Activated CD8-positive, alpha-beta memory T cell treated with anti-CD3 and anti-CD28 coated beads, Interleukin-2, amount 50 U/mL, for 24 hours (primary cell): ENCODE measurements around the gene TMEM72.

Experiments used
- DNase-seq: peaks from one replicate; pipeline ENCODE4 v3.0.0-alpha.2; 2020; ENCODE audit errors: extremely low read depth

TMEM72 gene

DNA sequence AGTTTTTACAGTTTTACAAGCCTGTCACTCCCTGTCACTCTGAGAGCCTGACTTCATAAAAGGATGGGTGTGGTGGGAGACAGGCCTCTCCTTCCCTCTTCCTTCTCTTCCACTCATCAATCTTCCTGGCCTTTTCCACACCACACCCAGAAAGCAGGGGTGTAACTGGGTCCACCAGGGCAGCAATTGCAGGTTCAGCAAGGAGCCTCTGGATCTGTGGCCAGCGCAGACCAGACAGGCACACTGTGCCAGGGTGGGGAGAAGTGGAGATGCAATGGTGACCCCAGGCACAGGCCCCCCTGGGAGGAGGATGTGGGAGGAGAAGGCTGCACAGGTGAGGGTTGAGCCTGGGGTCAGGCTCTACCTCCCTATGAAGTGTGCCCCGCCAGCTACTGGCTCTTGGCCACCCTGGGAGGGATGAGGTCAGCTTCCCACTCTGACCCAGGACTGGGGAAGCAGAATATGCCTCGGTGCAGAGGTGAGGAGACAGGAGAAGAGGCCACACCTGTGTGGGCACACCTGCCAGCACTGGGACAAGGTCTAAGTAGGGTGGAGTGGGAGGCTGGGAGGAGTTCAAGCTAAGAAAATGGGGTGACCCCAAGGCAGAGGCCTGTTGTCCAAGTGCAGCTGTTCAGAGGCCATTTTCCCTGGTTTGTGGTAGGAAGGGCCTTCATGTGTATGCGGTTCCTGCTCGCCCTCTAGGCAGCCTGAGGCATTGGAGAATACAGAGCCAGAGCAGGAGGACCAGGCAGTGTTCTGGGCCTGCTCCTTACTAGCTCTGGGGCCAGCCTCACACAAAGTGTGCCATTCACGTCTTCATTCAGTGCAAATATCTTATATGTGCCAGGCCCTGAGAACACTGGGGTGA lies 20.2 kb upstream of the TMEM72 start:
- DNase-seq = no peak

DNA sequence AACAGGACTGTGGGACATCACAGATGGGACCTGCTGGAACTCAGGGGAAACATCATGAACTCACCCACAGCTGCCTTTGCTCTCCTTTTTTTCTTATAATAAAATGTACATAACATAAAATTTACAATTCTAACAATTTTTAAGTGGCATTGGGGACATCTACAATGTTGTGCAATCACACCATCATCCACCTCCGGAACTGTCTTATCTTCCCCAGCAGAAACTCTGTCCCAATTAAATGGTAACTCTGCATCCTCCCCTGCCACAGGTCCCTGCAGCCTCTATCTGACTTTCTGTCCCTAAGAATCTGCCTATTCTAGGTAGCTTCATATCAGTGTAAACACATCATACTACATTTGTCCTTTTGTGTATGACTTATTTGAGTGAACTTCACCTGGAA lies 19.4 kb upstream of the TMEM72 start:
- no peak for DNase-seq

DNA sequence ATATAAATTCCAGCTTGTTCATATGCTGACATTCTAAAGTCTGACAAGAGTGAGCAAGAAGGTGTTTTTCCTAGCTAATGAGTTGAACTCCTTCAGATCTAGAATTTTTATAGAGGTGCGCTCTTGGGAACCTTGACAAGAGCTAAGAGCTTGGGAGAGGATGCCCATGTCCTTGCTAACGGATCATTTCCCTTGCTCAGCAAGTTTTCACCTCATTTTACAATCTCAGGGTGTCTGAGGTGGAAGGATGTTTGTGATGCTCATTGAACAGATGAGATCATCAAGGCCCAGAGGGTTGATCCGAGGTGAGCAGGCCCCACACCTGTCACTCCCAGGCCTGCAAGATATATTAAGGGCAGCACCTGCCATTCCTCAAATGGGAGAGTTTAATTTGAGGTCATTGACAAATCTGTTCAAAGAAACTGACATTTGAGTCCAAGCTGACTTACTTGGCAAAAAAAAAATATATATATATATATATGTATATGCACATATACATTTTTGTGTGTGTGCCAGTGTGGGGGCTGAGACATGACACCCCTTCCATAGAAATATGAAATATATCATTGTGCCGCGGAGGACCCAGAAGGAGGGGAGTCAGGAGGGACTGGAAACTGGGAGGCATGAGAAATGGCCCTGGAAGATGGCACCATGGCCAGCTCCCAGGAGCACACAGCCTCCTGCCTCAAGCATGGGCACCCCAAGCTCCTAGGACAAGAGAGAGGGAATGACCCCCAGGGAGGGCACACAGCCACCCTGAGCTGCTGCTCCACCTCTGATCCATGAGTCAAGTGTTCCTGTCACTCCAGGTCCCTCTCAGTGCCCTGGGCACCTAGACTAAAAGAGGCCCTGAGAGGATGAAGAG lies 17.3 kb upstream of the TMEM72 start:
- no peak for DNase-seq

DNA sequence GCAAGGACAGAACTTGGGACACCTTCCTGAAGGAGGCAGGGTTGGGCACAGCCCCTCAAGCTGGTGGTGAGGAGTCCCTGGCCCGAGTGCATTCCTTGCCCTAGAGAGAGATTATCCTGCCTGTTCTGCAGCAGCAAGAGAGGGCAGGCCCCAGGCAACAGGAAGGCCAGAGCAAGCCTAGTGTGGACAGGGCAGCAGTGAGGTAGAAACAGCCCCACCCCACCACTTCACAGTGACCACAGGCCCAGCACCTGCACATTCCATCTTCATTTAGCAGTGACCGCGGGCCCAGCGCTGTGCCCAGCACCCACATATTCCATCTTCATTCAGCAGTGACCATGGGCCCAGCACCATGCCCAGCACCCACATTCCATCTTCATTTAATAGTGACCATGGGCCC lies 16.4 kb upstream of the TMEM72 start:
- DNase-seq = no peak

DNA sequence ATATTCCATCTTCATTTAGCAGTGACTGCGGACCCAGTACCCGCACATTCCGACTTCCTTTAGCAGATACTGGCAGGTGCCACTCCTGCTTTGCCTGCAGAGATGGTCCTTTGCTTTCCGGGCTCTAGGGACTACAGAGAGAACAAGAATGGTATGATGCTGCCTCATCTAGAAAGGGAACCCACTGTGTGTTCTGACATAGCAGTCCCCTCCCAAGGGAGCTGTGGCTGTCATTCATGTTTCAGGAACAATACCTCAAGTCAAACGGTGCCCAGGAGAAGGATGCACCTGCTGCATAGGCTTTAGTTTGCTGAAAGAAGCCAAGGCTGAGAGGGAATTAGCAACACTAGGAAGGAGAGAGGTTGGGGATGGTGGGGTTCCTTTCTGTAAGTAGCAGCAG lies 15.9 kb upstream of the TMEM72 start:
- DNase-seq = no peak

DNA sequence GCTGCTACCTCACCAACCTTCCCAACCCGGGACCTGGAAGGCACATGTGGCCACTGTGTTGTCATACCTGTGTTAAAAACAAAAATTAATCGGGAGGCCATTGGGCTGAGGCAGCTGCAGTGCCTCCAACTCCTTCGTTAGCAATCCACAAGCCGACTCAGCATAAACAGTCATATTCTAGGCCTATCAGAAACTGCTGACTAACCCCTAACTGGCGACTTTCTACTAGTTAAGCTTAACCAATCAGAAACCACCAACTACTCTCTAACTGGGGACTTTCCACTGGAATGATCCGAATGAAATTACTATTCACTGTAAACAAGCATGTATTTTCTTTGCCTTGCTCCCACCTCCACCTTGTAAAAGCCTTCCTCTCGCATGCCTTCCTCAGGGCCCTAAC lies 14.1 kb upstream of the TMEM72 start:
- DNase-seq = no peak

DNA sequence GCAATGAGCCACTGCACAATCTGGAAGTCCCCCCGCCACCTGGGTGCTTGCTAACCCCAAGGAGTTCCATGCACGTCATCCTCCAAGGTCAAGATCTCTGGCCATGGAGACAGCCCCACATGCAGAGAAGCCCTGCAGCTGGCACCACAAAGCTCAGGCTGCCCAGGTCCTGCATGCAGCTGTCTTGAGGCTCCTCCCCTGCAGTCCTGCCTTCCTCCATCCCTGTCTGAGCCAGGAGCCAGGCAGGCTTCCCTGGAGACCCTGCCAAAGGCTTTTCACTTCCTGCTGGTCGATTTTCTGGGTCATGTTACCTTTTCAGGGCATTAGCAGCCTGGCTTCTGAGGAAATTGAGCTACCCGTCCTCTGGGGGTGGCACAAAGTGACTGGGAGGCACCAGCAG lies 12.5 kb upstream of the TMEM72 start:
- no peak for DNase-seq

DNA sequence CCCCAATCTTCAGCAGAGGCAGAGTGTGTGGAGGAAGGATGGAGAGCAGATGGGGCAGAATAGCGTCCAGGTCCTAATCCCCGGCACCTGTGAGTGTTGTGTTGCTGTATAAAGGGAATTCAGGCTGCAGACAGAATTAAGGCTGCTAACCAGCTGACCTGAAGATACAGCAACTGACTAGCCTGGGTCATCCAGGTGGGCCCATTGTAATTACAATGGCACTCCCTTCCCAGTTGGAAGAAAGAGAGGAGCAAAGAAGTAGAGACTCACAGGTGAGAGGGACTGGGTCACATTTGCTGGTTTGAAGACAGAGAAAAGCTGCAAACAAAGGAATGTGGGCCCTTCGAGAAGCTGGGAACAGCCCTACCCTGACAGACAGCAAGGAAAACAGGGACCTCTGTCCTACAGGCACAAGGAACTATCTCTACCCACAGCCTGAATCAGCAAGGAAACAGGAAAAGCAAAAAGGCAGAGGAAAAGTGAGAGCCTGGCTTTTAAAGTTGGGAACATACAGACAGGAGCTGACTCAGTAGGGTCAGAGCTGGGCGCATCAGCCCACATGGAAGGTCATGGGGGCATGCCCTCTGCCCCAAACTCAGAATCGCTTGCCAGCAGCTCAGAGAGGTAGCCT lies 11.6 kb upstream of the TMEM72 start:
- DNase-seq = no peak

DNA sequence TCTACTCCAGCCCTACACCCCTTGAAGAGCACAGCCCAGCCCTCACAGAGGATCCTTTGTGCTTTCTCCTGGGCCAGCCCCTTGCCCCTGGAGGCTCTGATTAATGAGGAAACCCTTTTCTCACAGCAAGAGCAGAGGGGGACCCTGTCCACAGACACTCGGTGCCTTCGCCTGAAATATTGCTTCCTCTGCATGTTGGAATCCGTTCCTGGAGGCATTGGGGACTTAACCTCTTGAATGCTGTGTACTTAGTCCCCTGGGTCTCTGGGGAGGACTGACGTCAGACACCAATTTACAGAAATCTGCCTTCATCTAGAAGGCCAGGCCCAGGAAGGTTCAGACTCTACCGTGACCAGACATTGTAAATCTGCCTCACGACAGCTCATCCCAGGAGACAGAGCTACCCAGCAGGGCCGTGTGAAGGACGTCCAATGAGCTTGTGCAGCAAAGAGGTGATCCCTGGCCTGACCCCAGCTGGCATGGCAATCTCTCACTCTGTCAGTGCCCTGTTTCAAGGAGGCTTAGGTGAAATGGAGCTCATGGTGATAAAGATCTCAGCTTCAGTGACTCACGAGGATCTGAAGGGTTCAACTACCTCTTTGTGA lies 8.1 kb upstream of the TMEM72 start:
- no peak for DNase-seq

DNA sequence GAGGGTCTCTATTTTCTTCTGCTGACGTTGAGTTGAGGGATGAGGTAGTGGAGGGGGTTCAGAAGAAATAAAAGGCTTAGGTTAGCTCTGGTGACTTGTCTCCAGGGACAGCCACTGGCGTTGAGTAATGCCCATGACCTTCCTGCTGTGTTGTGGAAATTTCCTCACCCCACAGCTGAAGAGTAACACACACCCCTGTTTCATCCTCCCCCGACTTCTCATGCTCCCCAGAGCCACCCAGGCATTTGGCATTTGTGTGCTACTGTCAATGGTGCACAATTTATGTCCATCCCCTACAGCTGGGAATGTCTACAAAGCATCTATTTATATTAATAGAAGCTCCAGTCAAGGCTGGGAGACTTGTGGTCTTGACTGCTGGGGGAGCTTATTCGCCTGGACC lies 4.7 kb upstream of the TMEM72 start:
- no peak for DNase-seq

DNA sequence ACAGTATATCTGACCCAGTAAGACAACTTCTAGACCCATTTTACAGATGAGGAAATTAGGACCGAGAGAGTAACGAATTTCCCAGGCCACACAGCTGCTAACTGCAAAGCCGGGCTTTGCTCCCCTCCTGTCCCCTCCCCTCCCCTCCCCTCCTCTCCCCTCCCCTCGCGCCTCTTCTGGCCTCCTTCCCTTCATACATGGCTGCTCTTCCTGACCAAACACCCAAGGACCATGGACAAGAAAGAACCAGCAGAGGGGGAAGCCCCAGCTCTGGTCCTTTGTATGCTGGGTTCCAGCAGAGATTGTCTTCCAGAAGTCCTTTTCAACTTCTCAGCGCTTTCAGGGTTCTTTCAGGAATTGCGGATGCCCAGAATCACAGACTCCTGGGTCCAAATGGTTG lies 3.6 kb upstream of the TMEM72 start:
- DNase-seq = no peak

DNA sequence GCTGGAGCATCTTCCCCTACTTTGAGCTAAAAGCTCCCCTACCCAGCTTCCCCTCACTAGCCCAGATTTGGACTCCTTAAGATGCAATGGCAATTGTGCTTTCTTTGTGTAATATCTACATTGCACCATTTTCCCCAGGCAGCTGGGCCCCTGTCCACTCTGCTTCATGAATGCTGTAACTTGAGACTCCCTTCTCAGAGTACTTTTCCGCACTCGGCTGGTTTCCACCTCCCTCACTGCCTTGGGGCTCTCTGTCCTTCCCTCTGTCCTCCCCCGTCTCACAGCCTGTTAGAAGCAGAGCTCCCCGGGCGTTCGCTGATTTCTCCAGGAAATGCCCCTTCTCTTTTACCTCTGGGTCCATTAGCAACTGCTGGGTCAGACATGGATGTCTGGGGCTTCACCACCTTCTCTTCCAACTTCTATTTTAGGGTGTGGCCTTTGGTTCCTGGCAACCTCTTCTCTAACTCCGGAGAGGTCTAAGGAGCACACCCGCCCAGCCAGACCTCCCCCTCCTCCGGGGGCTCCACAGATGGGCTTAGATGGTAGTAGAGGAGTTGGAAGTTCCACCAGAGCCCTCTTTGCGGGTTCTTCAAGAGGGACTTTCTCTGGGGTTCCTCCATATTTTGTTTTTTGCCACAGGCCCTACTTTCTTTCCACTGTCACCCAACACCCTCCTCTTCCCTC lies 2.9 kb upstream of the TMEM72 start:
- DNase-seq = no peak

DNA sequence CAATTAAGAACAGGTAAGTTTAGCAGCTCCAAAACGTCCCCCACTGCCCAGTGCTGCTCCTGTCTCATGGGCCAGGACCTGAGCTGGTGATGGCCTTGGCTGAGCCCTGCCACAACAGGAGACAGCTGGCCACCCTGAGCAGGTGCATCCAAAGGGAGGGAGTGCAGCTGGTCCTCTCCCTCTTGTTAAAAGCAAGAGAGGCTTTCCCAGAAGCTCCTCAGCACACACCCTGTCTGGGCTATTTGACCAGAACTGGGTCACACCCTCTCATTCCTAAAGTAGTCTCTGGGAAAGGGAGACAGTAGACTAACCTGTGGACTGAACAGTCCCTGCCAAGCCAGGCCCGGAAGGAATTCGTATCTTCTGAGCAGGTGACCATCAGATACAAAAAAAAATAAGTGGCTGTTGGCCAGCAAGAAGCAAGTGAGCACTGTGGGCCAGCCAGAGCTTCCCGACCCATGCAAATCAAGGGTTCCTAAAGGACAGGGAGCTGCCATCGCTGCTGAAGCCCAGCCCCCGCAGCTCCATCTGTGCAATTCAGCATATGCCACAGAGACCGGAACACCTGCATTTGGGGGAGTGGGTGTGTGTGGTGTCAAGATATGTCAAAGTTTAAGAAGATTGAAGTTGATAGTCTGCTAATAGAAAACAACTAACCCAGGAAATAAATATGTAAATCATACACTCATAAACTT lies 2.1 kb upstream of the TMEM72 start:
- no peak for DNase-seq

DNA sequence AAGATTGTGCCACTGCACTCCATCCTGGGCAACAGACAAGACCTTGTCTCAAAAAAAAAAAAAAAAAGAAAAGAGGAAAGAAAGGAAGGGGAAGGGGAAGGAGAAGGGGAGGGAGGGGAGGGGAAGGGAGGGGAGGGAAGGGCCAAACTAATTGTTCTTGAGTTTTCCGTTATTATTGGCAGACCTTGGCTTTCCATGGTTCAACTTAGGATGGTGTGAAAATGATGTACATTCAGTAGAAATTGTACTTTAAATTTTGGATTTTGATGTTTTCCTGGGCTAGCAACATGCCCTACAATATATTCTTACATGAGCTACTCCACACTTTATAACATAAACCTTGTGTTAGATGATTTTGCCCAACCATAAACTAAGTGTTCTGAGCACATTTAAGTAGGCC lies 1.2 kb upstream of the TMEM72 start:
- DNase-seq = no peak

DNA sequence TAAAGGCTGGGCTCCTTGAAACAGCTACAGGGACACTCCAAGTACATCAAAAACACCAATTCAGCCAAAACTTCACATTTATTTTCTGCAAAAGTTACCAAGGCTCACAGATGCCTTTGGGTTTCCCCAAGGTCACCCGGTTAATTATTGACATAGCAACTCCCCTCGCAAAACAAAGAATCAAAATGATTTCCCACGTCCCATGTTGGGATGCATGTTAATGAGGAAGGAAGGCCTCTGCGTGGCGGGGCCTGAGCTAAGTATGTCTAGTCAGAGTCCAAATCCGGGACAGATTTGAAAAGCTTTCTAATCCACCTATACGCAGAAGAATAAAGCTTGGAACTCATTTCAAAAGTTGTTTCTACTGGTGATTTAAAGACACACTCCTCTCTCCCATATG lies 535 bp upstream of the TMEM72 start:
- no peak for DNase-seq

DNA sequence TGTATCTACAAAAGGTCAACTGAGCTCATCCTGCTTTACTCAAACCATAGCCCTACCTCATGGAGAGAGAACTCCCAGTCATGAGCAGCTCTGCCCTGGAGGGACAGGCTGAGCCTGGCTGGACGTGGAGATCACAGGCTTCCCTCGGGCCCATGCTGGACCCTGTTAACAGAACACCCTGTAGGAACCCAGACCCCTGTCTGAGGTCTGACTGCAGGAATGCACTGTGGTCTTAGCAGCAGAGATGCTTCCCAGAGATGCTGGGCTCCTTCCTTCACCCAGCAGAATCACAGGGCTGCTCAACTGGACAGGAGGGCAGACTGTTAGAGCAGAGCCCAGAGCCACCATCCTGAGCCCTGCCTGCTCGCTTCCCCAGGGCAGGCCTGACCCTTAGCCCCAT lies 814 bp downstream of the TMEM72 start:
- no peak for DNase-seq

DNA sequence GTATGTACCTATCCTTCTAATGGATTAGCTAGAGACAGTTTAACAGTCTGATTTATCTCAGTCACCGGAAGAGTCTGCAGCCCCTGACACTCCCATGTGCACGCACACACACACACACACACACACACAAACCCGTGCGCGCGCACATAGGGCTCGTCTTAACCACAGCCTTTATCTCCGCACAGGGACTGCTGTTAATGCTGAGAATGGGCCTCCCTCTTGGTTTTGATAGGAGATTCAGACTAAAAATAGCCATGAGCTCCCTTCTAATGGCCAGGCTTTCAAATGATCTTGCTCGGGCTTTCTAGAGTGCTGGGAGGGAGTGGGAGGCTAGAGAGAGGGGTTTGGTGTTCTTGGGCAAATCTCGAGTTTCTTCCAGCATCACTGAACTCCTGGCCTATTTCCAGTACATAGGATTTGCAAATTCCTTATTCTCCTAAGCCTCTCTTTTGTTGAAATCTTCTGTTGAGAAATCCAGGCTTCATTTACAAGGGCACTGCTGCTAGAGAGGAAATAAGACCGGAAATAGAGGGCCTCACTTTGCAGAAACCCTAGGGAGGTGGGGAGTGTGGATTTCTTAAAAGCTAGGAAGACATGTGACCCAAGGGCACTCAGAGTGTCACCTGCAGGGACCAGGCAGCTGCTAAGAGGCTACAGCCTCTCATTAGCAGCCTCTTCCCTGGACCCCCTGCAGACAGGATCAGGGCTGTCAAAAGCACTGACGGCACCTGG lies 2.4 kb downstream of the TMEM72 start:
- DNase-seq = no peak

DNA sequence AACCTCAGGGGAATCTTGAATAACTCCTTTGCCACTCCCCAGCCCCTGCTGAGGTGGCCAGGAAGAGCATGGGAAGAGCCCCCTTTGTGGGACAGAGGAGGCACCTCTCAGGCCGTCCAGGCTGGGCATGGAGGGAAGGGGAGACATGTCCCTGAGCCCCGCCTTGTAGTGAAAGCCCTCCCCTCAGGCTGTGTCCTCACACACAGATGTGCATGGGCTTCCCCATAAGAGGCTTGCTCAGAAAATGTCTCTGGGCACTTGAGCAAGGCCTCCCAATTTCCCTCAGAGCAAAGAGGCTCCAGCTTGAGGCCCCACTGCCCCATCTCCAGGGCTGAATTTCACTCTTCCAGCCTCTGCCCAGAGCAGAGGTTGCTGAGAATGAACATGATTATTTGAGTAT lies 3.8 kb downstream of the TMEM72 start:
- DNase-seq = no peak

DNA sequence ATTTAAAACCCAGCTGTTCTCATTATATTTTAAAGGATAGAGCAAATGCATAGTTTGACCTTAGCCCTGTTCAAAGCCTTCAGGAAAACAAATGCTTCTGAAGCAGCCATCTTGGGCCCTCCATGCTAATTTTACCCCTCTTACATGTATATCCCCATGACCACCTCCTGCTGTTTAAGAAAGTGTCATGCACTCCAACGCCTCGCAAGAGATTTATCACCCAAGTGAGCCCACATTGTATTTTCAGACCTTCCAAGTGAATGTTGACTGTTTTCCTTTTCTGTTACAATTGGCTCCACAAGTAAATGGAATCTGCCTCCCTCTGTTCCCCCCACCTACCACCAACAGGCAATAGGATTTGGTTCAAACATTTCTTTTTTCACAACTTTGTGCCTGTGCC lies 5.3 kb downstream of the TMEM72 start:
- no peak for DNase-seq

DNA sequence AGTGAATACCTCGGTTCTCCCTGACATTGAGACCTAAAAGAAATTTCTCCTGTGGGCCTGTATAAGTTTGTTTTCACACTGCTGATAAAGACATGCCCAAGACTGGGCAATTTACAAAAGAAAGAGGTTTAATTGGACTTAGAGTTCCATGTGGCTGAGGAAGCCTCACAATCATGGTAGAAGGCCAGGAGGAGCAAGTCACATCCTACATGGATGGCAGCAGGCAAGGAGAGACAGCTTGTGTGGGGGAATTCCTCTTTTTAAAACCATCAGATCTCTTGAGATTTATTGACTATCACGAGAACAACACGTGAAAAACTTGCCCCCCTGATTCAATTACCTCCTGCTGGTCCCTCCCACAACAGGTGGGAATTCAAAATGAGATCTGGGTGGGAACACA lies 6.7 kb downstream of the TMEM72 start:
- DNase-seq = no peak
